Measurements from ENCODE around the gene KIAA1958.
"Not testable (repeated sequence)": the region's sequence is repeated elsewhere in the genome, so short reads cannot be mapped to it uniquely, and the experiment has no call there.

KIAA1958 gene

DNA sequence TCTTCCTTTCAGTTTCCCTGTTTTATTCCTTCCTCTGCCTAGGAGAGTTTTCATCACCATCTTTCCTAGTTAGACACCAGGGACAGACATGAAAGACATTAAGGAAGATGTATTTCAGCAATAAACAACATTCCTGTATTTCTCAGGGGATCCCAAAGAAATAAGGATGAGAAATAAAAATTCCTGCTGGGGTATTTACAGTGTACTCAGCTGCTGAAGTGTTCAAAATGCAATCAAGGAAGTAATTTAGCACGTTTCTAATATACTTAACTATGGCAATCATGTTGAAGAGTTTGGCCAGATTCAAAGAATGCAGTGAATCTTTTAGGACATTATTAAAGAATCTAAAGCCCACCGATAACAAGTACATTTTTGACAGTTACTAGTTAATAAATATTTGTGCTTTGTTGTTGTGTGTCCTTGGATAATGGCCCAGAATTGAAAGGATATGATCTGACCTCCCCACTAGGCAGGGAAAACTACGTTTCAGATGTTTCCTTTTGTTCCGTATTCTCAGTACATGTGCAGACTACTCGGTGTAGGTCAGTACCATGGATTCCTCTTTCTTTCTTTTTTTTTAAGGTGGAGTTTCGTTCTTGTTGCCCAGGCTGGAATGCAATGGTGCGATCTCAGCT, 184.5 kb downstream of the KIAA1958 start:
- no peak for DNase-seq

DNA sequence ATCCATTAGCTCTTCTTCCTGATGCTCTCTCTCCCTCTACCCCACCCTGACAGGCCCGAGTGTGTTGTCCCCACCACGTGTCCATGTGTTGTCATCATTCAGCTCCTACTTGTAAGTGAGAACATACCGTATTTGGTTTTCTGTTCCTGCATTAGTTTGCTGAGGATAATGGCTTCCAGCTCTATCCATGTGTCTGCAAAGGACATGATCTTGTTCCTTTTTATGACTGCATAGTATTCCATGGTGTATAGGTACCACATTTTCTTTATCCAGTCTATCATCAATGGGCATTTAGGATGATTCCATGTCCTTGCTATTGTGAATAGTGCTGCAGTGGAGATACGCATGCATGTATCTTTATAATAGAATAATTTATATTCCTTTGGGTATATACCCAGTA, 186.6 kb downstream of the KIAA1958 start:
- not testable (repeated sequence) for DNase-seq

GRCh38 chr9:112677040-112677439, 190.4 kb downstream of the KIAA1958 start:
- DNase-seq = no peak

- DNase-seq = no peak
Observed at GRCh38 chr9:112680731-112681402, 194.2 kb downstream of the KIAA1958 start.

DNA sequence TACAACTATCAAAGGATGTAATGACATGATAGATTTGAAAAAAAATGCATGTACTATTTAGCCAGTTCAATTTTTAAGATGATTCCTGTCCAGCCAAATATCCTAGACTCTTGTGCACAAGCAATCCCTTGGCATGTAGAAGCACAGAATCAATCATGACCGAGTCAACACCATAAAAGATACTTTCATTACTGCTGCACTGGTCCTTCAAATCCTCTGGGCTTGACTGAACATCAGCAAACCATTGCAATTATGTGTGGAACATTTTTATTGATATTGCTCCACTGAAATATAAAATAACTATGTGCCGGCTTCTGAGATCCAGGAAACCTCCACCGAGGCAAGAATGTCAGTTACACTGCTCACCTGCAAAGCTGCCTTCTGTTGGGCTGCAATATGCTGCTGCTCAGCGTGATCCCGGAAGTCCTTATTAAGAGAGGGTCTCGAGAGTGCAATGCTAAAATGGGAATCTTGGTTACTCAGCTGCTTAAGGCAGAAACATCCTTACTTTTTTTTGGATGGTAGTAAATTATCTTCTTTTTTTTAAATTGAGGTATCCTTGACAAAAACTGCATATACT, 202.6 kb downstream of the KIAA1958 start:
- DNase-seq = no peak

GRCh38 chr9:112694706-112695555, 208.3 kb downstream of the KIAA1958 start:
- DNase-seq = no peak

GRCh38 chr9:112696461-112696860, 209.8 kb downstream of the KIAA1958 start:
- no peak for DNase-seq

GRCh38 chr9:112699230-112699629, 212.6 kb downstream of the KIAA1958 start:
- peak; percentile 18 for DNase-seq

- DNase-seq = no peak
Observed at GRCh38 chr9:112700085-112700484, 213.5 kb downstream of the KIAA1958 start.

- no peak for DNase-seq
Observed at GRCh38 chr9:112703304-112703703, 216.7 kb downstream of the KIAA1958 start.

- no peak for DNase-seq
Observed at GRCh38 chr9:112705768-112706427, 219.3 kb downstream of the KIAA1958 start.

DNA sequence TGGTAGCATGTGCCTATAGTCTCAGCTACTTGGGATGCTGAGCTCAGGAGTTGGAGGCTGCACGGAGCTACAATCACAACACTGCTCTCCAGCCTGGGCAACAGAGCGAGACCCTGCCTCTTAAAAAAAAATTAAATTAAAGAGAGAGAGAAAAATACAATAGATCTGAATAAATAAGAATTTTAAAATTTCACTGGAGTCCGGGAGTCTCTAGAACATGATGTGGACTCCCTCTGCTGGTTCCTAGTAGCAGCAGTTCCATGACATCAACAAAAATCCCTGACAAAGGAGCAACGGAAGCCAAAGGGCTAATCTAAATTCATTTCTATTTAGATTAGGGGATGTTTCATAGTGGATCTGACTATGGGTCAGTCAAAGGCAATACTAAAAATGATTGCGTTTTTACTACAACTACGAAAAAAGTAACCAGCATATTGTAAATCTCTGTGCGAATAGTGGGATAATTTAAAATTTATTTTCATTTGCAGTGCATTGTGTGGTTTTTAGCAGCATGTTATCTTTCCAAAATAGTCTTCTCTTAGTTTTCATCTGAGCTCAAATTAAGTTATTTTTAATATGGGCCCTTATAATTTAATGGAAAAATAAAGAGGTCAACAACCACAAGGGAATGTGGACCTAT, 224.5 kb downstream of the KIAA1958 start:
- DNase-seq = no peak

GRCh38 chr9:112712678-112713077, 226.1 kb downstream of the KIAA1958 start:
- no peak for DNase-seq

DNA sequence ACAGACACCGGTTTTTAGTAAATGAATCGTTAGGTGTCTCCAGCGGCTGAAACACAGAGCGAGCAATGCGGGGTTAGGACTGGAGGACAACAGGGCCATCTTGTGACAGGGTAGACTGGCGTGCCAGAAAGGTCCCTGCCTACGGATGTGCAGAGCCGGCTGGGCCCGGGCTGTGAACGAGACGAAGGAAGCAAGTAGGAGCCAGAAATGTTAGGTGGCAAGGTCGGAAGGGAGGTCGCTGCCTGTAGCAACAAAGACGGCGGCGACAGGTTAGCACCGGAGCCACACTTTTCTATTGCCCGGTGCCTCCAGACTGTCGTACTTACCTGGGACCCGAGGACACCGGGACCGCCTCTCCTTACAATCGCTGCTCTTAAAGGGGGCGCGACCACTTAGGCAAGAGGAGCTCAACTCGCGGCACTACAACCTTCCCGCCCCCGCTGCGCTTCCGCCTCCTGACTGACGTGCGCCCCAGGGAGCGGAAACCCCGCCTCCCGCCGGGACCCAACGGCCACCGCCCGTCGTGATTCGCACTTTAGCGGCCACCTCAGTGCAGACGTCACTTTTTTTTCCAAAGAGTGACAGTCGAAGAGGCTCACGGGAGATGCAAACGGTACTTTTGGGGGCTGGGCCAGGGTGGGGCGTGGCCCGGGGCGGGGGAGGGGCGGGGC, 231.2 kb downstream of the KIAA1958 start, which contains the start of gene INIP:
Gene INIP (minus strand): TSS at position 457 of the 671 bp plus-strand sequence. CDS start 1,632 bp downstream, outside the sequence.
- peak; percentile 98 for DNase-seq

All from CD4-positive, alpha-beta T cell treated with Interleukin-17A for 1 hour (primary cell).